Activated B cell treated with CpG ODN at 0.5 μM for 24 hours (primary cell): ENCODE data around the gene CPA2. TPM values are rescaled to one million over a fixed set of nuclear protein-coding genes. Genes with fewer than 3 reads are reported as not detected.
"Not testable (repeated sequence)": the region's sequence is repeated elsewhere in the genome, so short reads cannot be mapped to it uniquely, and the experiment has no call there.

Experiments used
- ATAC-seq: fragments of 200-7000 bp; cut with Tn5 transposase; one replicate; pipeline ENCODE4 v1.10.0; 2021; ENCODE audit warnings: low read depth, mild to moderate bottlenecking, moderate library complexity
- CTCF ChIA-PET: fragments of 350-600 bp; sonication (Branson Sonifier 250); formaldehyde crosslinking; loops from one replicate; lab custom pipeline; 2021; ENCODE audit warnings: antibody characterized with exemption; lab: Charles Lee
- POLR2A ChIA-PET: fragments of 350-600 bp; sonication (Branson Sonifier 250); formaldehyde crosslinking; loops from one replicate; lab custom pipeline; 2021; ENCODE audit warnings: antibody characterized with exemption; lab: Charles Lee
- DNase-seq: peaks from one replicate; pipeline ENCODE4 v3.0.0; 2022
- H3K27ac Mint-ChIP-seq: one replicate; pipeline ENCODE4 v1.8.0; 2020; ENCODE audit warnings: mixed read lengths
- H3K27me3 Mint-ChIP-seq: one replicate; pipeline ENCODE4 v1.8.0; 2021; ENCODE audit warnings: mixed read lengths
- H3K36me3 Mint-ChIP-seq: one replicate; pipeline ENCODE4 v1.8.0; 2021; ENCODE audit warnings: low read depth, mixed read lengths
- H3K4me1 Mint-ChIP-seq: one replicate; pipeline ENCODE4 v1.8.0; 2021; ENCODE audit warnings: mixed read lengths
- H3K4me3 Mint-ChIP-seq: one replicate; pipeline ENCODE4 v1.8.0; 2020; ENCODE audit warnings: mild to moderate bottlenecking, mixed read lengths
- H3K9me3 Mint-ChIP-seq: one replicate; pipeline ENCODE4 v1.8.0; 2020; ENCODE audit warnings: mixed read lengths
- intact Hi-C: fragments of 100-400 bp; cut with micrococcal nuclease; formaldehyde crosslinking; loops from one replicate; pipeline ENCODE4 v1.15.1; 2024
- total RNA-seq: library from RNA; stranded (reverse); gene quantifications from 2 replicates; pipeline ENCODE4 v1.2.3, GENCODE V29; 2022
- TF ChIP-seq, protein P1 (sequence below): fragments of 200-600 bp; IDR thresholded peaks from one replicate; pipeline ENCODE4 v1.8.0; 2022; ENCODE audit warnings: antibody characterized with exemption, mild to moderate bottlenecking

The CPA2 gene
- total RNA-seq, 1 donor from 2014 or later = not detected

DNA sequence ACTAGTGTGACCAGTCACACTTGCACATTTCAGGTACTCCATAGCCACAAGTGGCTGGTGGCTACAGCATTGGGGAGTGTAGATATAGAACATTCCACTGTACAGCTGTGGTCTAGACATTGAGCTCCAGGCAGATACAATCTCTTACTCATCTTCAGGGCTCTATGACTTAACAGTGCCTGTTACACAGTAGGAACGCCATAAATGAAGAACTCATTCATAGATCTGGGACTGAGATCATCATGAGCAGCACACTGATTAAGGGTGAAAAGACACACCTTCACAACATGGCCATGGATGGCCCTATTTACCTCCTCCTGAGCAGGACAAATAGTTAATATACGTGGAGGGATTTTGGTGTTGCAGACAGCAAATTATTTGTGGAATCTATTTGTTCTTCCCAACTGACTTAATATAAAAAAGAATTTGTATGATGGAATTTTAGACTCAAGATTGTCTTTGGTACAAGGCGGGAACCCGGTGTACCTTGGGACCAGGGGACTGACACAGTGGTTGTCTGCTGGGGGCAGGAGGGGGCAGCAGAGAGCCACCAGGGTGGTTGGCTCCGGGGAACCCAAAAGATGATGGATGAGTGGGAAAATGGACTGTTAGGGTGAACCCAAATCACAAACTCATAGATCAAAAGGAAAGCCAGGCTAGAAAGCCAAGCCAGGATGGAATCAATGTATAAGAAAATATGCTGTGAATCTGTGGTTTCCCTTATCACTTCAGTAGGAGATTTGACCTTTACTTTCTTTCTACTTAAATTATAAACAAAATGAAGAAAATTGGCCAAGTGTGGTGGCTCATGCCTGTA lies 24.3 kb upstream of the CPA2 start:
- Mint-ChIP-seq H3K27me3 (peaks cover 5% of the 10 kb centered on the region), H3K4me1 (peaks cover 9% of the 10 kb centered on the region), H3K27ac (no peak overlapping the region), H3K4me3 (no peak overlapping the region), H3K36me3 (no peaks in the 10 kb centered on the region), H3K9me3 (peaks cover 6% of the 10 kb centered on the region)
- CTCF ChIA-PET = interaction anchor here (1.0 kb wide), 1 partner anchor 516 kb away, joined by 5 read pairs; no protein-coding TSS in a partner anchor
- POLR2A ChIA-PET = no interaction called here
- DNase-seq (no peak), ATAC-seq (no peak)
- TF ChIP-seq, protein P1, sequence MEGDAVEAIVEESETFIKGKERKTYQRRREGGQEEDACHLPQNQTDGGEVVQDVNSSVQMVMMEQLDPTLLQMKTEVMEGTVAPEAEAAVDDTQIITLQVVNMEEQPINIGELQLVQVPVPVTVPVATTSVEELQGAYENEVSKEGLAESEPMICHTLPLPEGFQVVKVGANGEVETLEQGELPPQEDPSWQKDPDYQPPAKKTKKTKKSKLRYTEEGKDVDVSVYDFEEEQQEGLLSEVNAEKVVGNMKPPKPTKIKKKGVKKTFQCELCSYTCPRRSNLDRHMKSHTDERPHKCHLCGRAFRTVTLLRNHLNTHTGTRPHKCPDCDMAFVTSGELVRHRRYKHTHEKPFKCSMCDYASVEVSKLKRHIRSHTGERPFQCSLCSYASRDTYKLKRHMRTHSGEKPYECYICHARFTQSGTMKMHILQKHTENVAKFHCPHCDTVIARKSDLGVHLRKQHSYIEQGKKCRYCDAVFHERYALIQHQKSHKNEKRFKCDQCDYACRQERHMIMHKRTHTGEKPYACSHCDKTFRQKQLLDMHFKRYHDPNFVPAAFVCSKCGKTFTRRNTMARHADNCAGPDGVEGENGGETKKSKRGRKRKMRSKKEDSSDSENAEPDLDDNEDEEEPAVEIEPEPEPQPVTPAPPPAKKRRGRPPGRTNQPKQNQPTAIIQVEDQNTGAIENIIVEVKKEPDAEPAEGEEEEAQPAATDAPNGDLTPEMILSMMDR = no peak
- intact Hi-C loops = loop anchor here (1.0 kb wide), 2 partner anchors 516 to 590 kb away; no protein-coding TSS in a partner anchor

DNA sequence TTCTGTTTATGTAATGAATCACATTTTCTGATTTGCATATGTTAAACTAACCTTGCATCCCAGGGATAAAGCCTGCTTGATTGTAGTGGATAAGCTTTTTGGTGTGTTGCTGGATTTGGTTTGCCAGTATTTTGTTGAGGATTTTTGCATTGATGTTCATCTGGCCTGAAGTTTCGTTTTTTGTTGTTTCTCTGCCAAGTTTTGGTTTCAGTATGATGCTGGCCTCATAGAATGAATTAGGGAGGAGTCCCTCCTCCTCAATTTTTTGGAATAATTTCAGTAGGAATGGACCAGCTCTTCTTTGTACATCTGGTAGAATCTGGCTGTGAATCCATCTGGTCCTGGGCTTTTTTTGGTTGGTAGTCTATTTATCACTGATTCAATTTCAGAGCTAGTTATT lies 23.2 kb upstream of the CPA2 start:
- intact Hi-C loops, ATAC-seq, H3K4me3 Mint-ChIP-seq, POLR2A ChIA-PET, H3K27ac Mint-ChIP-seq, H3K36me3 Mint-ChIP-seq, DNase-seq, H3K9me3 Mint-ChIP-seq, H3K27me3 Mint-ChIP-seq, H3K4me1 Mint-ChIP-seq: not testable (repeated sequence)
- CTCF ChIA-PET = interaction anchor here (1.0 kb wide), 1 partner anchor 514 kb away, joined by 5 read pairs; no protein-coding TSS in a partner anchor

DNA sequence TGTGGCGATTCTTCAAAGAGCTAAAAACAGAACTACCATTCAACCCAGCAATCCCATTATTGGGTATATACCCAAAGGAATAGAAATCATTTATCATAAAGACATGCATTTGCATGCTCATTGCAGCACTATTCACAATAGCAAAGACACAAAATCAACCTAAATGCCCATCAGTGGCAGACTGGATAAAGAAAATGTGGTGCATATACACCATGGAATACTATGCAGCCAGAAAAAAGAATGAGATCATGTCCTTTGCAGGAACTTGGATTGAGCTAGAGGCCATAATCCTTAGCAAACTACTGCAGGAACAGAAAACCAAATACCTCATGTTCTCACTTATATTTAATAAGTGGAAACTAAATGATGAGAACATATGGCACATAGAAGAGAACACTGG lies 20.2 kb upstream of the CPA2 start:
- POLR2A ChIA-PET, intact Hi-C loops, H3K4me3 Mint-ChIP-seq, H3K27me3 Mint-ChIP-seq, H3K36me3 Mint-ChIP-seq, ATAC-seq, H3K9me3 Mint-ChIP-seq, CTCF ChIA-PET, H3K27ac Mint-ChIP-seq, DNase-seq, H3K4me1 Mint-ChIP-seq: not testable (repeated sequence)

DNA sequence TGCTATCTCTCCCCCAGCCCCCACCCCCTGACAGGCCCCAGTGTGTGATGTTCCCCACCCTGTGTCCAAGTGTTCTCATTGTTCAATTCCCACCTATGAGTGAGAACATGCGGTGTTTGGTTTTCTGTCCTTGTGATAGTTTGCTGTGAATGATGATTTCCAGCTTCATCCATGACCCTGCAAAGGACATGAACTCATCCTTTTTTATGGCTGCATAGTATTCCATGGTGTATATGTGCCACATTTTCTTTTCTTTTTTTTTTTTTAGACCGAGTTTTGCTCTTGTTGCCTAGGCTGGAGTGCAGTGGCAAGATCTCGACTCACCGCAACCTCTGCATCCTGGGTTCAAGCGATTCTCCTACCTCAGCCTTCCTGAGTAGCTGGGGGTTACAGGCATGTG lies 17.8 kb upstream of the CPA2 start:
- CTCF ChIA-PET, H3K4me1 Mint-ChIP-seq, intact Hi-C loops: not testable (repeated sequence)

DNA sequence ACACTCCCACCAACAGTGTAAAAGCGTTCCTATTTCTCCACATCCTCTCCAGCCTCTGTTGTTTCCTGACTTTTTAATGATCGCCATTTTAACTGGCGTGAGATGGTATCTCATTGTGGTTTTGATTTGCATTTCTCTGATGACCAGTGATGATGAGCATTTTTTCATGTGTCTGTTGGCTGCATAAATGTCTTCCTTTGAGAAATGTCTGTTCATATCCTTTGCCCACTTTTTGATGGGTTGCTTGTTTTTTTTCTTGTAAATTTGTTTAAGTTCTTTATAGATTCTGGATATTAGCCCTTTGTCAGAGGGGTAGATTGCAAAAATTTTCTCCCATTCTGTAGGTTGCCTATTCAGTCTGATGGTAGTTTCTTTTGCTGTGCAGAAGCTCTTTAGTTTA lies 17.0 kb upstream of the CPA2 start:
- intact Hi-C loops, POLR2A ChIA-PET, H3K27me3 Mint-ChIP-seq, CTCF ChIA-PET, H3K27ac Mint-ChIP-seq, ATAC-seq, H3K36me3 Mint-ChIP-seq, H3K4me3 Mint-ChIP-seq, DNase-seq, H3K4me1 Mint-ChIP-seq: not testable (repeated sequence)
- H3K9me3 Mint-ChIP-seq = peaks cover 10% of the 10 kb centered on the region

More for the DNA sequence above, 17.8 kb upstream of the CPA2 start:
- POLR2A ChIA-PET, ATAC-seq, DNase-seq, H3K36me3 Mint-ChIP-seq, H3K27me3 Mint-ChIP-seq, H3K4me3 Mint-ChIP-seq, H3K27ac Mint-ChIP-seq: not testable (repeated sequence)
- peaks cover 10% of the 10 kb centered on the region for H3K9me3 Mint-ChIP-seq

DNA sequence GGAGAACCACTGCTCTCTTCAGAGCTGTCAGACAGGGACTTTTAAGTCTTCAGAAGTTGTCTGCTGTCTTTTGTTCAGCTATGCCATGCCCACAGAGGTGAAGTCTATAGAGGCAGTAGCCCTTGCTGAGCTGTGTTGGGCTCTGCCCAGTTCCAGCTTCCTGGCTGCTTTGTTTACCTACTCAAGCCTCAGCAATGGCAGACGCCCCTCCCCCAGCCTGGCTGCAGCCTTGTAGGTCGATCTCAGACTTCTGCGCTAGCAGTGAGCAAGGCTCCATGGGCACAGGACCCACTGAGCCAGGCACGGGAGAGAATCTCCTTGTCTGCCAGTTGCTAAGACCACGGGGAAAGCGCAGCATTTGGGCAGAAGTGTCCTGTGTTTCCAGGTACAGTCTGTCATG lies 12.1 kb upstream of the CPA2 start:
- DNase-seq (no peak), ATAC-seq (no peak)
- Mint-ChIP-seq H3K4me1 (no peaks in the 10 kb centered on the region), H3K27me3 (peaks cover 7% of the 10 kb centered on the region), H3K4me3 (no peak overlapping the region), H3K9me3 (peaks cover 10% of the 10 kb centered on the region), H3K36me3 (no peaks in the 10 kb centered on the region), H3K27ac (no peak overlapping the region)
- ChIA-PET POLR2A (no interaction called here), CTCF (no interaction called here)
- intact Hi-C loops = no loop called here
- TF ChIP-seq, protein P1 = no peak

DNA sequence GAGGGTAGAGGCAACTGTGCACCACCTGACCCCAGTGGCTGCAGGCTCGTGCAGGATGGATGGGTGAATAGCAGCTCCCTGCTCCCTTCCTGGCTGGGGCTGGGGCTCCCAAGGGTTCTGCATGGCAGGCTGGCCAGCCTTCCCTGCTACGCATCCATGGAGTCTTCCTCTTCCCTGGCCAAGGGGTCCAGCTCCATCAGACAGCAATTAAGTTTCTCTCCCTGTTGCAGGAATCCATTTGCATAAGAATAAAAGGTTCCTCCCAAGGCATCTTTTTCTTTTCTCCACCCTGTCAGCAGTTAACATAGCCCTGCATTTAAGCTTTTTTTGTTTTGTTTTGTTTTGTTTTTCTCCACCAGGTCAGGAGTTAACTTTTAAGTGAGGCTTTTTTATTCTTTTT lies 10.0 kb upstream of the CPA2 start:
- ATAC-seq (no peak), DNase-seq (no peak)
- ChIA-PET CTCF (no interaction called here), POLR2A (no interaction called here)
- intact Hi-C loops = no loop called here
- no peaks in the 10 kb centered on the region for H3K36me3 Mint-ChIP-seq
- no peak overlapping the region for H3K4me3 Mint-ChIP-seq
- TF ChIP-seq, protein P1 = no peak
- H3K27me3 Mint-ChIP-seq = peaks cover 7% of the 10 kb centered on the region
- H3K27ac Mint-ChIP-seq = no peak overlapping the region
- no peaks in the 10 kb centered on the region for H3K4me1 Mint-ChIP-seq
- H3K9me3 Mint-ChIP-seq = peaks cover 10% of the 10 kb centered on the region
